ENCODE data around the gene SPIRE1.

Gene SPIRE1

DNA sequence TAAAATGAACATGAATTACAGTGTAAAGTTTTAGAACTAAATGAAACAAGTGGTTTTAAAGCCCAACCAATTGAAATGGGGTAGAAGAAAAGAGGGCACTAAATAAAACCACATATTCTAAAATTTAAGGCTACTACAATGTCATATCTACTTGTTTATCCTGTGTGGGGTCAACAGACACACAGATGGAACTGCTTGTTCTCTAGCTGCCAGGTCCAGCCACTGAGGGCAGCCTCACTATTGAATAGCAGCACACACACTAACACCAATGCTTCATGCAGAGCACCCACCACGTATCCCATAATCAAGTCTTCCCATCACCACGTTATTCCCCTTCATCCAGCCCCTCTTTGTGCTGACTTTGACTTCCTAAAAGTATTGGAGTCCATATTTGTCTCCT is 88.1 kb downstream of the SPIRE1 start:
- no peak for ATAC-seq

GRCh38 chr18:12567849-12568248 is 90.1 kb downstream of the SPIRE1 start:
- TF ChIP-seq, protein P1, sequence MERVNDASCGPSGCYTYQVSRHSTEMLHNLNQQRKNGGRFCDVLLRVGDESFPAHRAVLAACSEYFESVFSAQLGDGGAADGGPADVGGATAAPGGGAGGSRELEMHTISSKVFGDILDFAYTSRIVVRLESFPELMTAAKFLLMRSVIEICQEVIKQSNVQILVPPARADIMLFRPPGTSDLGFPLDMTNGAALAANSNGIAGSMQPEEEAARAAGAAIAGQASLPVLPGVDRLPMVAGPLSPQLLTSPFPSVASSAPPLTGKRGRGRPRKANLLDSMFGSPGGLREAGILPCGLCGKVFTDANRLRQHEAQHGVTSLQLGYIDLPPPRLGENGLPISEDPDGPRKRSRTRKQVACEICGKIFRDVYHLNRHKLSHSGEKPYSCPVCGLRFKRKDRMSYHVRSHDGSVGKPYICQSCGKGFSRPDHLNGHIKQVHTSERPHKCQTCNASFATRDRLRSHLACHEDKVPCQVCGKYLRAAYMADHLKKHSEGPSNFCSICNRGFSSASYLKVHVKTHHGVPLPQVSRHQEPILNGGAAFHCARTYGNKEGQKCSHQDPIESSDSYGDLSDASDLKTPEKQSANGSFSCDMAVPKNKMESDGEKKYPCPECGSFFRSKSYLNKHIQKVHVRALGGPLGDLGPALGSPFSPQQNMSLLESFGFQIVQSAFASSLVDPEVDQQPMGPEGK (CRISPR knock-in tag; IDR thresholded peaks at IDR 0.05; ENCODE audit: borderline replicate concordance), result no peak
- TF ChIP-seq TOX (CRISPR knock-in tag; IDR thresholded peaks at IDR 0.05; ENCODE audit: borderline replicate concordance) (no peak), PPARA (CRISPR knock-in tag; IDR thresholded peaks at IDR 0.05; ENCODE audit: borderline replicate concordance) (no peak), RARB (CRISPR knock-in tag; IDR thresholded peaks at IDR 0.05) (no peak), OSR1 (CRISPR knock-in tag; IDR thresholded peaks at IDR 0.05) (no peak), ZNF8 (CRISPR knock-in tag; IDR thresholded peaks at IDR 0.05) (no peak), ZFP3 (CRISPR knock-in tag; IDR thresholded peaks at IDR 0.05) (no peak), TCF4 (CRISPR knock-in tag; IDR thresholded peaks at IDR 0.05; ENCODE audit: borderline replicate concordance) (no peak), ZC3H10 (CRISPR knock-in tag; IDR thresholded peaks at IDR 0.05) (no peak), ARNTL (CRISPR knock-in tag; IDR thresholded peaks at IDR 0.05; ENCODE audit: borderline replicate concordance, low read depth) (no peak)
- TF ChIP-seq, protein P2, sequence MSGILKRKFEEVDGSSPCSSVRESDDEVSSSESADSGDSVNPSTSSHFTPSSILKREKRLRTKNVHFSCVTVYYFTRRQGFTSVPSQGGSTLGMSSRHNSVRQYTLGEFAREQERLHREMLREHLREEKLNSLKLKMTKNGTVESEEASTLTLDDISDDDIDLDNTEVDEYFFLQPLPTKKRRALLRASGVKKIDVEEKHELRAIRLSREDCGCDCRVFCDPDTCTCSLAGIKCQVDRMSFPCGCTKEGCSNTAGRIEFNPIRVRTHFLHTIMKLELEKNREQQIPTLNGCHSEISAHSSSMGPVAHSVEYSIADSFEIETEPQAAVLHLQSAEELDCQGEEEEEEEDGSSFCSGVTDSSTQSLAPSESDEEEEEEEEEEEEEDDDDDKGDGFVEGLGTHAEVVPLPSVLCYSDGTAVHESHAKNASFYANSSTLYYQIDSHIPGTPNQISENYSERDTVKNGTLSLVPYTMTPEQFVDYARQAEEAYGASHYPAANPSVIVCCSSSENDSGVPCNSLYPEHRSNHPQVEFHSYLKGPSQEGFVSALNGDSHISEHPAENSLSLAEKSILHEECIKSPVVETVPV (CRISPR knock-in tag; IDR thresholded peaks at IDR 0.05), result no peak
- TF ChIP-seq, protein P3, sequence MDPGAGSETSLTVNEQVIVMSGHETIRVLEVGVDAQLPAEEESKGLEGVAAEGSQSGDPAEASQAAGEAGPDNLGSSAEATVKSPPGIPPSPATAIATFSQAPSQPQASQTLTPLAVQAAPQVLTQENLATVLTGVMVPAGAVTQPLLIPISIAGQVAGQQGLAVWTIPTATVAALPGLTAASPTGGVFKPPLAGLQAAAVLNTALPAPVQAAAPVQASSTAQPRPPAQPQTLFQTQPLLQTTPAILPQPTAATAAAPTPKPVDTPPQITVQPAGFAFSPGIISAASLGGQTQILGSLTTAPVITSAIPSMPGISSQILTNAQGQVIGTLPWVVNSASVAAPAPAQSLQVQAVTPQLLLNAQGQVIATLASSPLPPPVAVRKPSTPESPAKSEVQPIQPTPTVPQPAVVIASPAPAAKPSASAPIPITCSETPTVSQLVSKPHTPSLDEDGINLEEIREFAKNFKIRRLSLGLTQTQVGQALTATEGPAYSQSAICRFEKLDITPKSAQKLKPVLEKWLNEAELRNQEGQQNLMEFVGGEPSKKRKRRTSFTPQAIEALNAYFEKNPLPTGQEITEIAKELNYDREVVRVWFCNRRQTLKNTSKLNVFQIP (CRISPR knock-in tag; IDR thresholded peaks at IDR 0.05; ENCODE audit: borderline replicate concordance, low read depth), result no peak
- TF ChIP-seq, protein P4, sequence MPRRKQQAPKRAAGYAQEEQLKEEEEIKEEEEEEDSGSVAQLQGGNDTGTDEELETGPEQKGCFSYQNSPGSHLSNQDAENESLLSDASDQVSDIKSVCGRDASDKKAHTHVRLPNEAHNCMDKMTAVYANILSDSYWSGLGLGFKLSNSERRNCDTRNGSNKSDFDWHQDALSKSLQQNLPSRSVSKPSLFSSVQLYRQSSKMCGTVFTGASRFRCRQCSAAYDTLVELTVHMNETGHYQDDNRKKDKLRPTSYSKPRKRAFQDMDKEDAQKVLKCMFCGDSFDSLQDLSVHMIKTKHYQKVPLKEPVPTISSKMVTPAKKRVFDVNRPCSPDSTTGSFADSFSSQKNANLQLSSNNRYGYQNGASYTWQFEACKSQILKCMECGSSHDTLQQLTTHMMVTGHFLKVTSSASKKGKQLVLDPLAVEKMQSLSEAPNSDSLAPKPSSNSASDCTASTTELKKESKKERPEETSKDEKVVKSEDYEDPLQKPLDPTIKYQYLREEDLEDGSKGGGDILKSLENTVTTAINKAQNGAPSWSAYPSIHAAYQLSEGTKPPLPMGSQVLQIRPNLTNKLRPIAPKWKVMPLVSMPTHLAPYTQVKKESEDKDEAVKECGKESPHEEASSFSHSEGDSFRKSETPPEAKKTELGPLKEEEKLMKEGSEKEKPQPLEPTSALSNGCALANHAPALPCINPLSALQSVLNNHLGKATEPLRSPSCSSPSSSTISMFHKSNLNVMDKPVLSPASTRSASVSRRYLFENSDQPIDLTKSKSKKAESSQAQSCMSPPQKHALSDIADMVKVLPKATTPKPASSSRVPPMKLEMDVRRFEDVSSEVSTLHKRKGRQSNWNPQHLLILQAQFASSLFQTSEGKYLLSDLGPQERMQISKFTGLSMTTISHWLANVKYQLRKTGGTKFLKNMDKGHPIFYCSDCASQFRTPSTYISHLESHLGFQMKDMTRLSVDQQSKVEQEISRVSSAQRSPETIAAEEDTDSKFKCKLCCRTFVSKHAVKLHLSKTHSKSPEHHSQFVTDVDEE (CRISPR knock-in tag; IDR thresholded peaks at IDR 0.05), result no peak
- ATAC-seq, result no peak

More for the DNA sequence above, 88.1 kb downstream of the SPIRE1 start:
- TF ChIP-seq OSR1 (CRISPR knock-in tag; IDR thresholded peaks at IDR 0.05) (no peak), BACH2 (CRISPR knock-in tag; IDR thresholded peaks at IDR 0.05; ENCODE audit: borderline replicate concordance) (no peak), SNAI2 (CRISPR knock-in tag; IDR thresholded peaks at IDR 0.05) (no peak)

- TF ChIP-seq ESRRG (CRISPR knock-in tag; IDR thresholded peaks at IDR 0.05) (no peak), ZNF8 (CRISPR knock-in tag; IDR thresholded peaks at IDR 0.05) (no peak), ZFP30 (CRISPR knock-in tag; IDR thresholded peaks at IDR 0.05) (no peak), ISL1 (CRISPR knock-in tag; IDR thresholded peaks at IDR 0.05) (no peak), TCF4 (CRISPR knock-in tag; IDR thresholded peaks at IDR 0.05; ENCODE audit: borderline replicate concordance) (no peak), ARNTL (CRISPR knock-in tag; IDR thresholded peaks at IDR 0.05; ENCODE audit: borderline replicate concordance, low read depth) (no peak)
- TF ChIP-seq, protein P5, sequence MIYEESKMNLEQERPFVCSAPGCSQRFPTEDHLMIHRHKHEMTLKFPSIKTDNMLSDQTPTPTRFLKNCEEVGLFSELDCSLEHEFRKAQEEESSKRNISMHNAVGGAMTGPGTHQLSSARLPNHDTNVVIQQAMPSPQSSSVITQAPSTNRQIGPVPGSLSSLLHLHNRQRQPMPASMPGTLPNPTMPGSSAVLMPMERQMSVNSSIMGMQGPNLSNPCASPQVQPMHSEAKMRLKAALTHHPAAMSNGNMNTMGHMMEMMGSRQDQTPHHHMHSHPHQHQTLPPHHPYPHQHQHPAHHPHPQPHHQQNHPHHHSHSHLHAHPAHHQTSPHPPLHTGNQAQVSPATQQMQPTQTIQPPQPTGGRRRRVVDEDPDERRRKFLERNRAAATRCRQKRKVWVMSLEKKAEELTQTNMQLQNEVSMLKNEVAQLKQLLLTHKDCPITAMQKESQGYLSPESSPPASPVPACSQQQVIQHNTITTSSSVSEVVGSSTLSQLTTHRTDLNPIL (CRISPR knock-in tag; IDR thresholded peaks at IDR 0.05; ENCODE audit: low read depth), result no peak
- no peak for ATAC-seq
Measured at GRCh38 chr18:12564861-12565260, 93.0 kb downstream of the SPIRE1 start.

GRCh38 chr18:12564378-12564777 is 93.5 kb downstream of the SPIRE1 start:
- no peak for ATAC-seq
- TF ChIP-seq, protein P1 (CRISPR knock-in tag; IDR thresholded peaks at IDR 0.05; ENCODE audit: borderline replicate concordance), result no peak
- TF ChIP-seq ZNF70 (CRISPR knock-in tag; IDR thresholded peaks at IDR 0.05), result no peak
- no peak for TF ChIP-seq RARB (CRISPR knock-in tag; IDR thresholded peaks at IDR 0.05)
- TF ChIP-seq ZFP3 (CRISPR knock-in tag; IDR thresholded peaks at IDR 0.05), result no peak
- TF ChIP-seq, protein P3 (CRISPR knock-in tag; IDR thresholded peaks at IDR 0.05; ENCODE audit: borderline replicate concordance, low read depth), result no peak
- no peak for TF ChIP-seq ZNF8 (CRISPR knock-in tag; IDR thresholded peaks at IDR 0.05)
- TF ChIP-seq TCF4 (CRISPR knock-in tag; IDR thresholded peaks at IDR 0.05; ENCODE audit: borderline replicate concordance), result no peak
- no peak for TF ChIP-seq ESRRG (CRISPR knock-in tag; IDR thresholded peaks at IDR 0.05)
- no peak for TF ChIP-seq TOX (CRISPR knock-in tag; IDR thresholded peaks at IDR 0.05; ENCODE audit: borderline replicate concordance)
